HEK293T (cell line): Measurements from ENCODE around the gene PRDM11.

Source experiments
- ARNT ChIP-seq: fragments of 450-650 bp; IDR thresholded peaks from 2 replicates; pipeline ENCODE4 v1.6.1; 2017; ENCODE audit warnings: mild to moderate bottlenecking
- BHLHE40 ChIP-seq: fragments of 450-650 bp; IDR thresholded peaks from 2 replicates; pipeline ENCODE4 v1.6.1; 2016; ENCODE audit warnings: mild to moderate bottlenecking, moderate library complexity, borderline replicate concordance
- CTBP1 ChIP-seq: fragments of 450-650 bp; IDR thresholded peaks from 2 replicates; pipeline ENCODE4 v1.6.1; 2016; ENCODE audit warnings: borderline replicate concordance
- ELF4 ChIP-seq: fragments of 450-650 bp; IDR thresholded peaks from 2 replicates; pipeline ENCODE4 v1.6.1; 2017; ENCODE audit warnings: antibody characterized with exemption
- FOXA1 ChIP-seq: fragments of 450-650 bp; IDR thresholded peaks from 2 replicates; pipeline ENCODE4 v1.6.1; 2016; ENCODE audit warnings: mild to moderate bottlenecking
- FOXK2 ChIP-seq: fragments of 450-650 bp; IDR thresholded peaks from 2 replicates; pipeline ENCODE4 v1.6.1; 2016; ENCODE audit warnings: mild to moderate bottlenecking
- FOXM1 ChIP-seq: fragments of 450-650 bp; IDR thresholded peaks from 2 replicates; pipeline ENCODE4 v1.6.1; 2017; ENCODE audit warnings: mild to moderate bottlenecking, borderline replicate concordance
- HDGF ChIP-seq: fragments of 450-650 bp; IDR thresholded peaks from 2 replicates; pipeline ENCODE4 v1.6.1; 2017; ENCODE audit warnings: antibody characterized with exemption, borderline replicate concordance
- LEF1 ChIP-seq: fragments of 450-650 bp; IDR thresholded peaks from 2 replicates; pipeline ENCODE4 v1.6.1; 2017; ENCODE audit warnings: mild to moderate bottlenecking, borderline replicate concordance
- NFRKB ChIP-seq: fragments of 450-650 bp; IDR thresholded peaks from 2 replicates; pipeline ENCODE4 v1.6.1; 2016; ENCODE audit warnings: mild to moderate bottlenecking, moderate library complexity
- PKNOX1 ChIP-seq: fragments of 450-650 bp; IDR thresholded peaks from 2 replicates; pipeline ENCODE4 v1.6.1; 2016
- SP1 ChIP-seq: fragments of 450-650 bp; IDR thresholded peaks from 2 replicates; pipeline ENCODE4 v1.6.1; 2017
- ZNF384 ChIP-seq: fragments of 450-650 bp; IDR thresholded peaks from 2 replicates; pipeline ENCODE4 v1.6.1; 2016

GRCh38 chr11:45253640-45254039 lies 107.2 kb downstream of the PRDM11 start:
- TF ChIP-seq SP1, result no peak
- no peak for TF ChIP-seq PKNOX1
- TF ChIP-seq FOXK2, result no peak
- no peak for TF ChIP-seq BHLHE40
- TF ChIP-seq FOXM1, result no peak
- TF ChIP-seq ELF4, result no peak
- no peak for TF ChIP-seq FOXA1
- no peak for TF ChIP-seq NFRKB
- no peak for TF ChIP-seq ARNT
- no peak for TF ChIP-seq HDGF
- no peak for TF ChIP-seq LEF1
- TF ChIP-seq ZNF384, result no peak
- no peak for TF ChIP-seq CTBP1
